Liver (tissue), 9 donors: ENCODE results near the gene ANO7. TPM values are rescaled to one million over a fixed set of nuclear protein-coding genes. Genes with fewer than 3 reads are reported as not detected.

Experiments
- DNase-seq: peaks from one replicate; pipeline ENCODE4 v3.0.0-alpha.2; 2017; ENCODE audit warnings: low spot score
- H3K27ac ChIP-seq, 2 donors: one replicate each; pipeline ENCODE4 v1.7.0; 2013; ENCODE audit warnings: inconsistent platforms in 2 of 2, low read length in 2 of 2, control low read depth in 1 of 2, low read depth in 1 of 2, mild to moderate bottlenecking in 1 of 2
- H3K27me3 ChIP-seq, 4 donors: one replicate each; pipeline versions ENCODE4 v1.6.1 to v1.7.0; 2013; ENCODE audit warnings: low read length in 3 of 4, inconsistent platforms in 1 of 4, mild to moderate bottlenecking in 1 of 4, moderate library complexity in 1 of 4; ENCODE audit not compliant: control insufficient read depth in 4 of 4, insufficient read depth in 4 of 4
- H3K36me3 ChIP-seq, 4 donors: one replicate each; pipeline versions ENCODE4 v1.6.1 to v1.7.0; 2013; ENCODE audit warnings: low read length in 3 of 4, mild to moderate bottlenecking in 3 of 4, low read depth in 1 of 4, moderate library complexity in 1 of 4; ENCODE audit not compliant: control insufficient read depth in 4 of 4, insufficient read depth in 3 of 4
- H3K4me1 ChIP-seq, 4 donors: one replicate each; pipeline versions ENCODE4 v1.6.1 to v1.7.0; 2013; ENCODE audit warnings: low read length in 3 of 4, mild to moderate bottlenecking in 3 of 4, moderate library complexity in 1 of 4; ENCODE audit not compliant: control insufficient read depth in 4 of 4, insufficient read depth in 4 of 4
- H3K4me3 ChIP-seq, 3 donors: one replicate each; pipeline versions ENCODE4 v1.6.1 to v1.7.0; 2013; ENCODE audit warnings: low read length in 3 of 3, control low read depth in 1 of 3, low read depth in 1 of 3, mild to moderate bottlenecking in 1 of 3
- H3K9ac ChIP-seq, 2 donors: one replicate each; pipeline ENCODE4 v1.7.0; 2013; ENCODE audit warnings: low read length in 2 of 2, mild to moderate bottlenecking in 2 of 2, moderate library complexity in 2 of 2, control low read depth in 1 of 2, low read depth in 1 of 2
- H3K9me3 ChIP-seq, 4 donors: one replicate each; pipeline versions ENCODE4 v1.6.1 to v1.7.0; 2013; ENCODE audit warnings: low read length in 3 of 4; ENCODE audit not compliant: control insufficient read depth in 4 of 4
- EGR1 ChIP-seq, 2 donors: IDR thresholded peaks; 2 replicates each; pipeline ENCODE4 v1.6.1; 2016 to 2018; ENCODE audit warnings: antibody characterized with exemption in 2 of 2, low read depth in 2 of 2
- FOXA1 ChIP-seq: IDR thresholded peaks from 2 replicates; pipeline ENCODE4 v1.6.1; 2016; ENCODE audit warnings: antibody characterized with exemption
- FOXA2 ChIP-seq: IDR thresholded peaks from 2 replicates; pipeline ENCODE4 v1.6.1; 2016; ENCODE audit warnings: antibody characterized with exemption
- GABPA ChIP-seq, 2 donors: IDR thresholded peaks in 1 of 2; conservative IDR thresholded peaks in 1 of 2; 2 replicates each; pipeline ENCODE4 v1.6.1; 2016; ENCODE audit warnings: antibody characterized with exemption in 2 of 2, mild to moderate bottlenecking in 1 of 2, moderate library complexity in 1 of 2
- HNF4A ChIP-seq, 2 donors: conservative IDR thresholded peaks; 2 replicates each; pipeline ENCODE4 v1.6.1; 2016; ENCODE audit warnings: antibody characterized with exemption in 2 of 2, mild to moderate bottlenecking in 2 of 2
- HNF4G ChIP-seq: IDR thresholded peaks from 2 replicates; pipeline ENCODE4 v1.6.1; 2016; ENCODE audit warnings: antibody characterized with exemption
- JUND ChIP-seq, 2 donors: IDR thresholded peaks; 2 replicates each; pipeline ENCODE4 v1.6.1; 2016; ENCODE audit warnings: antibody characterized with exemption in 2 of 2
- NR2F2 ChIP-seq: IDR thresholded peaks from 2 replicates; pipeline ENCODE4 v1.6.1; 2016; ENCODE audit warnings: antibody characterized with exemption
- RAD21 ChIP-seq, 2 donors: IDR thresholded peaks; 2 replicates each; pipeline ENCODE4 v1.6.1; 2016; ENCODE audit warnings: antibody characterized with exemption in 2 of 2, mild to moderate bottlenecking in 2 of 2
- RXRA ChIP-seq, 2 donors: IDR thresholded peaks; 2 replicates each; pipeline ENCODE4 v1.6.1; 2017 to 2018; ENCODE audit warnings: antibody characterized with exemption in 2 of 2, mild to moderate bottlenecking in 1 of 2
- SP1 ChIP-seq: IDR thresholded peaks from 2 replicates; pipeline ENCODE4 v1.6.1; 2018; ENCODE audit warnings: antibody characterized with exemption, mild to moderate bottlenecking
- TAF1 ChIP-seq: conservative IDR thresholded peaks from 2 replicates; pipeline ENCODE4 v1.6.1; 2016; ENCODE audit warnings: antibody characterized with exemption, mild to moderate bottlenecking
- YY1 ChIP-seq: IDR thresholded peaks from 2 replicates; pipeline ENCODE4 v1.6.1; 2016; ENCODE audit warnings: antibody characterized with exemption, mild to moderate bottlenecking
- WGBS: extraction: QIAGEN DNeasy Blood & Tissue Kit; methylation state at CpG from one replicate; pipeline ENCODE4 v1.1.7; 2013; 5-methylcytosine and 5-hydroxymethylcytosine counted together
- polyA plus RNA-seq, 2 donors: library from polyadenylated mRNA; stranded (reverse) in 1 of 2; unstranded in 1 of 2; fragments of 200-250 nt in 1 of 2; fragments of >200 nt in 1 of 2; fragmentation: Nextera tagmentation in 1 of 2; extraction: Ambion mirVana in 1 of 2; gene quantifications; one replicate each; pipeline versions ENCODE4 v1.2.1 to v1.2.3, GENCODE V29; 2013 to 2015
- total RNA-seq, 2 donors: library from RNA; depleted of rRNA; stranded (reverse); fragments of >200 nt; gene quantifications; one replicate each; pipeline ENCODE4 v1.2.3, GENCODE V29; 2014
- TF ChIP-seq, protein P1 (sequence below): IDR thresholded peaks from 2 replicates; pipeline ENCODE4 v1.6.1; 2016; ENCODE audit warnings: antibody characterized with exemption, mild to moderate bottlenecking
- TF ChIP-seq, protein P2 (sequence below): IDR thresholded peaks from 2 replicates; pipeline ENCODE4 v1.6.1; 2016; ENCODE audit warnings: antibody characterized with exemption
- TF ChIP-seq, protein P3 (sequence below): IDR thresholded peaks from 2 replicates; pipeline ENCODE4 v1.6.1; 2016; ENCODE audit warnings: antibody characterized with exemption
- TF ChIP-seq, protein P4 (sequence below): fragments of 150-350 bp; IDR thresholded peaks from 2 replicates; pipeline ENCODE4 v1.5.1; 2017; ENCODE audit warnings: improper control_type of control experiment, low read depth, low read length; ENCODE audit not compliant: missing input control
- TF ChIP-seq, protein P5 (sequence below): IDR thresholded peaks from 2 replicates; pipeline ENCODE4 v1.6.1; 2016; ENCODE audit warnings: antibody characterized with exemption
- donor health status: healthy.
- donor health status: healthy.
- donor health status: healthy.
- donor health status: healthy.
- donor health status: healthy.

Gene ANO7
- total and polyA plus RNA-seq, 4 donors, result 0.25 to 0.70 (median 0.45) TPM

DNA sequence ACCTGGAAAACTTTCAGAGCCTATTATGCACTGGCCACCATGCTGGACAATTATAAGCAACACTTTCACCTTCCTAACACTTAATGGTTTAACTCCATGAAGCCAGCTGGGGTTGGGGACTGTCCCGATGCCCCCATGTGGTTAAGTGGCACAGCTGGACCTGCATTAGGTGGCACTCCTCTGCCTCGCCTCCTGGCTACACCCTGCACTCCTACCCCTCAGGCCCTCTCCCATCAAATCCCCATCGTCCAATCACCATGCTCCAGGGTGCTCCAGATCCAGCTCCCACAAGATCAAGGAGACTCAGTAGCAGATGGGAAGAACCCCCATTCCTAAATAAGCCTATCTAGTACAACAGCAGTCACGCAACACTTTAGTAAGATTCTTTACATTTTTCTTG, 73.2 kb downstream of the ANO7 start (continued):
- TF ChIP-seq, protein P1, sequence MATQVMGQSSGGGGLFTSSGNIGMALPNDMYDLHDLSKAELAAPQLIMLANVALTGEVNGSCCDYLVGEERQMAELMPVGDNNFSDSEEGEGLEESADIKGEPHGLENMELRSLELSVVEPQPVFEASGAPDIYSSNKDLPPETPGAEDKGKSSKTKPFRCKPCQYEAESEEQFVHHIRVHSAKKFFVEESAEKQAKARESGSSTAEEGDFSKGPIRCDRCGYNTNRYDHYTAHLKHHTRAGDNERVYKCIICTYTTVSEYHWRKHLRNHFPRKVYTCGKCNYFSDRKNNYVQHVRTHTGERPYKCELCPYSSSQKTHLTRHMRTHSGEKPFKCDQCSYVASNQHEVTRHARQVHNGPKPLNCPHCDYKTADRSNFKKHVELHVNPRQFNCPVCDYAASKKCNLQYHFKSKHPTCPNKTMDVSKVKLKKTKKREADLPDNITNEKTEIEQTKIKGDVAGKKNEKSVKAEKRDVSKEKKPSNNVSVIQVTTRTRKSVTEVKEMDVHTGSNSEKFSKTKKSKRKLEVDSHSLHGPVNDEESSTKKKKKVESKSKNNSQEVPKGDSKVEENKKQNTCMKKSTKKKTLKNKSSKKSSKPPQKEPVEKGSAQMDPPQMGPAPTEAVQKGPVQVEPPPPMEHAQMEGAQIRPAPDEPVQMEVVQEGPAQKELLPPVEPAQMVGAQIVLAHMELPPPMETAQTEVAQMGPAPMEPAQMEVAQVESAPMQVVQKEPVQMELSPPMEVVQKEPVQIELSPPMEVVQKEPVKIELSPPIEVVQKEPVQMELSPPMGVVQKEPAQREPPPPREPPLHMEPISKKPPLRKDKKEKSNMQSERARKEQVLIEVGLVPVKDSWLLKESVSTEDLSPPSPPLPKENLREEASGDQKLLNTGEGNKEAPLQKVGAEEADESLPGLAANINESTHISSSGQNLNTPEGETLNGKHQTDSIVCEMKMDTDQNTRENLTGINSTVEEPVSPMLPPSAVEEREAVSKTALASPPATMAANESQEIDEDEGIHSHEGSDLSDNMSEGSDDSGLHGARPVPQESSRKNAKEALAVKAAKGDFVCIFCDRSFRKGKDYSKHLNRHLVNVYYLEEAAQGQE, result no peak
- TF ChIP-seq GABPA (IDR thresholded peaks at IDR 0.05 in 1 of 2, conservative IDR thresholded peaks at IDR 0.05 in 1 of 2) (no peak), FOXA1 (no peak), RAD21 (IDR thresholded peaks at IDR 0.05) (no peak), TAF1 (no peak), HNF4G (no peak)
- TF ChIP-seq, protein P2, sequence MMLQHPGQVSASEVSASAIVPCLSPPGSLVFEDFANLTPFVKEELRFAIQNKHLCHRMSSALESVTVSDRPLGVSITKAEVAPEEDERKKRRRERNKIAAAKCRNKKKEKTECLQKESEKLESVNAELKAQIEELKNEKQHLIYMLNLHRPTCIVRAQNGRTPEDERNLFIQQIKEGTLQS, result no peak

DNA sequence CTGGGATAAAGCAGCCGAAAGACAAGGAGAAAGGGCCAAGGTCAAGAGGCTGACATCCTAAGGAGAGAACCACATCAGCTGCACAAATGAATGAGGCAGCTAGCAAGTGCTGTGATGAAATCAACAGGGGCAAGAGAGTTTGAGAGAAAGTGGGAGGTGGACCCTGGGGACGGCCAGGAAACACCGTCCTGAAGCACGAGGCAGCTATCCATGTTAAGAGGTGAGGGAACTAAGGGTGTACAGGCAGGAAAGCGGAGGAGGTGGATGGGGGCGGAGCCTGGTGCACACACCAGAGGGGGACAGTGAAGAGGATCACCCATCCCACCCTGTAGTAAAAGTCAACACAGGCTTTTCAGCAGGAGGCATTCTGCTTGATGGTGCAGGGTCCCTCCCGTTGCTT, 74.6 kb downstream of the ANO7 start:
- Histone ChIP-seq H3K4me1 (peaks cover 0 to 17% (median 3%) of the 10 kb centered on the region in 4 donors), H3K9ac (no peak overlapping the region), H3K36me3 (peaks cover 11 to 76% (median 74%) of the 10 kb centered on the region in 4 donors), H3K27ac (no peak overlapping the region), H3K4me3 (no peak overlapping the region), H3K27me3 (no peaks in the 10 kb centered on the region), H3K9me3 (no peaks in the 10 kb centered on the region)
- no peak for TF ChIP-seq FOXA1
- no peak for TF ChIP-seq TAF1
- TF ChIP-seq JUND (IDR thresholded peaks at IDR 0.05), result no peak
- TF ChIP-seq, protein P3, sequence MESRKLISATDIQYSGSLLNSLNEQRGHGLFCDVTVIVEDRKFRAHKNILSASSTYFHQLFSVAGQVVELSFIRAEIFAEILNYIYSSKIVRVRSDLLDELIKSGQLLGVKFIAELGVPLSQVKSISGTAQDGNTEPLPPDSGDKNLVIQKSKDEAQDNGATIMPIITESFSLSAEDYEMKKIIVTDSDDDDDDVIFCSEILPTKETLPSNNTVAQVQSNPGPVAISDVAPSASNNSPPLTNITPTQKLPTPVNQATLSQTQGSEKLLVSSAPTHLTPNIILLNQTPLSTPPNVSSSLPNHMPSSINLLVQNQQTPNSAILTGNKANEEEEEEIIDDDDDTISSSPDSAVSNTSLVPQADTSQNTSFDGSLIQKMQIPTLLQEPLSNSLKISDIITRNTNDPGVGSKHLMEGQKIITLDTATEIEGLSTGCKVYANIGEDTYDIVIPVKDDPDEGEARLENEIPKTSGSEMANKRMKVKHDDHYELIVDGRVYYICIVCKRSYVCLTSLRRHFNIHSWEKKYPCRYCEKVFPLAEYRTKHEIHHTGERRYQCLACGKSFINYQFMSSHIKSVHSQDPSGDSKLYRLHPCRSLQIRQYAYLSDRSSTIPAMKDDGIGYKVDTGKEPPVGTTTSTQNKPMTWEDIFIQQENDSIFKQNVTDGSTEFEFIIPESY, result no peak
- no peak for TF ChIP-seq EGR1 (IDR thresholded peaks at IDR 0.05; ENCODE audit: low read depth in 2 of 2)
- no peak for TF ChIP-seq RXRA (IDR thresholded peaks at IDR 0.05)
- no peak for TF ChIP-seq RAD21 (IDR thresholded peaks at IDR 0.05)
- TF ChIP-seq HNF4G, result no peak
- TF ChIP-seq, protein P1, result no peak
- no peak for TF ChIP-seq NR2F2
- no peak for TF ChIP-seq FOXA2
- TF ChIP-seq, protein P2, result no peak
- TF ChIP-seq, protein P4, sequence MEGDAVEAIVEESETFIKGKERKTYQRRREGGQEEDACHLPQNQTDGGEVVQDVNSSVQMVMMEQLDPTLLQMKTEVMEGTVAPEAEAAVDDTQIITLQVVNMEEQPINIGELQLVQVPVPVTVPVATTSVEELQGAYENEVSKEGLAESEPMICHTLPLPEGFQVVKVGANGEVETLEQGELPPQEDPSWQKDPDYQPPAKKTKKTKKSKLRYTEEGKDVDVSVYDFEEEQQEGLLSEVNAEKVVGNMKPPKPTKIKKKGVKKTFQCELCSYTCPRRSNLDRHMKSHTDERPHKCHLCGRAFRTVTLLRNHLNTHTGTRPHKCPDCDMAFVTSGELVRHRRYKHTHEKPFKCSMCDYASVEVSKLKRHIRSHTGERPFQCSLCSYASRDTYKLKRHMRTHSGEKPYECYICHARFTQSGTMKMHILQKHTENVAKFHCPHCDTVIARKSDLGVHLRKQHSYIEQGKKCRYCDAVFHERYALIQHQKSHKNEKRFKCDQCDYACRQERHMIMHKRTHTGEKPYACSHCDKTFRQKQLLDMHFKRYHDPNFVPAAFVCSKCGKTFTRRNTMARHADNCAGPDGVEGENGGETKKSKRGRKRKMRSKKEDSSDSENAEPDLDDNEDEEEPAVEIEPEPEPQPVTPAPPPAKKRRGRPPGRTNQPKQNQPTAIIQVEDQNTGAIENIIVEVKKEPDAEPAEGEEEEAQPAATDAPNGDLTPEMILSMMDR, result no peak
- no peak for TF ChIP-seq HNF4A (conservative IDR thresholded peaks at IDR 0.05)
- TF ChIP-seq GABPA (IDR thresholded peaks at IDR 0.05 in 1 of 2, conservative IDR thresholded peaks at IDR 0.05 in 1 of 2), result no peak
- TF ChIP-seq YY1, result no peak
- no peak for TF ChIP-seq SP1
- TF ChIP-seq, protein P5, sequence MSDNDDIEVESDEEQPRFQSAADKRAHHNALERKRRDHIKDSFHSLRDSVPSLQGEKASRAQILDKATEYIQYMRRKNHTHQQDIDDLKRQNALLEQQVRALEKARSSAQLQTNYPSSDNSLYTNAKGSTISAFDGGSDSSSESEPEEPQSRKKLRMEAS, result no peak
- 98% methylated on average over 7 of the region's 7 CpGs for WGBS
- no peak for DNase-seq
